ENCODE data around the gene USP38. TPM values are rescaled to one million over a fixed set of nuclear protein-coding genes. Genes with fewer than 3 reads are reported as not detected.
A peak's percentile ranks its signal among the peaks of the same experiment; 100 is the strongest.

USP38 gene
- polyA plus RNA-seq, 3 donors = 7.3 to 19.3 (median 12.4) TPM

GRCh38 chr4:143203577-143203976, 18.9 kb downstream of the USP38 start:
- no CpG with 5 or more reads among the region's 1 CpG for WGBS (ENCODE audit: insufficient coverage)
- no peak overlapping the region for H3K9ac ChIP-seq (ENCODE audit: insufficient read depth, low read length, poor library complexity, severe bottlenecking)
- Mint-ChIP-seq H3K36me3 (peaks cover 75 to 78% of the 10 kb centered on the region in 2 donors), H3K27ac (peak overlapping the region in 1 of 7 donors; percentile 71), H3K4me3 (no peak overlapping the region), H3K4me1 (no peaks in the 10 kb centered on the region), H3K27me3 (ENCODE audit: low read depth in 3 of 3) (no peaks in the 10 kb centered on the region), H3K9me3 (peaks cover 0 to 1% (median 0%) of the 10 kb centered on the region in 7 donors)
- DNase-seq = no peak
- no peak overlapping the region for H3K4me2 ChIP-seq (replicated peaks; ENCODE audit: extremely low read depth, low read length, poor library complexity, severe bottlenecking)
- H3K79me2 ChIP-seq (ENCODE audit: insufficient read depth, low read length) = no peaks in the 10 kb centered on the region
- intact Hi-C loops (cut with micrococcal nuclease) = no loop called here
- no peak overlapping the region for H3K27ac ChIP-seq (ENCODE audit: low read depth in 1 of 2, low read length in 2 of 2)
- no peaks in the 10 kb centered on the region for H3K4me1 ChIP-seq (ENCODE audit: control insufficient read depth in 1 of 2, insufficient read depth in 2 of 2, low read length in 2 of 2)
- TF ChIP-seq, protein P1, sequence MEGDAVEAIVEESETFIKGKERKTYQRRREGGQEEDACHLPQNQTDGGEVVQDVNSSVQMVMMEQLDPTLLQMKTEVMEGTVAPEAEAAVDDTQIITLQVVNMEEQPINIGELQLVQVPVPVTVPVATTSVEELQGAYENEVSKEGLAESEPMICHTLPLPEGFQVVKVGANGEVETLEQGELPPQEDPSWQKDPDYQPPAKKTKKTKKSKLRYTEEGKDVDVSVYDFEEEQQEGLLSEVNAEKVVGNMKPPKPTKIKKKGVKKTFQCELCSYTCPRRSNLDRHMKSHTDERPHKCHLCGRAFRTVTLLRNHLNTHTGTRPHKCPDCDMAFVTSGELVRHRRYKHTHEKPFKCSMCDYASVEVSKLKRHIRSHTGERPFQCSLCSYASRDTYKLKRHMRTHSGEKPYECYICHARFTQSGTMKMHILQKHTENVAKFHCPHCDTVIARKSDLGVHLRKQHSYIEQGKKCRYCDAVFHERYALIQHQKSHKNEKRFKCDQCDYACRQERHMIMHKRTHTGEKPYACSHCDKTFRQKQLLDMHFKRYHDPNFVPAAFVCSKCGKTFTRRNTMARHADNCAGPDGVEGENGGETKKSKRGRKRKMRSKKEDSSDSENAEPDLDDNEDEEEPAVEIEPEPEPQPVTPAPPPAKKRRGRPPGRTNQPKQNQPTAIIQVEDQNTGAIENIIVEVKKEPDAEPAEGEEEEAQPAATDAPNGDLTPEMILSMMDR (IDR thresholded peaks at IDR 0.05) = no peak
- no peaks in the 10 kb centered on the region for H3K9me3 ChIP-seq (replicated peaks in 1 of 2; ENCODE audit: control insufficient read depth in 1 of 2, insufficient read depth in 1 of 2, low read length in 2 of 2)
- no peak overlapping the region for H2AFZ ChIP-seq (ENCODE audit: insufficient read depth, low read depth, low read length, poor library complexity, severe bottlenecking)
- peaks cover 81 to 89% of the 10 kb centered on the region in 2 donors for H3K36me3 ChIP-seq (replicated peaks in 1 of 2; ENCODE audit: control insufficient read depth in 1 of 2, insufficient read depth in 2 of 2, low read length in 2 of 2)
- peaks cover 7% of the 10 kb centered on the region for H4K20me1 ChIP-seq (ENCODE audit: insufficient read depth, low read length)
- no peaks in the 10 kb centered on the region for H3K27me3 ChIP-seq (ENCODE audit: control insufficient read depth in 2 of 2, insufficient read depth in 2 of 2, low read length in 2 of 2)
- H3K4me3 ChIP-seq (replicated peaks in 1 of 3; ENCODE audit: low read depth in 2 of 3, low read length in 3 of 3) = no peak overlapping the region

DNA sequence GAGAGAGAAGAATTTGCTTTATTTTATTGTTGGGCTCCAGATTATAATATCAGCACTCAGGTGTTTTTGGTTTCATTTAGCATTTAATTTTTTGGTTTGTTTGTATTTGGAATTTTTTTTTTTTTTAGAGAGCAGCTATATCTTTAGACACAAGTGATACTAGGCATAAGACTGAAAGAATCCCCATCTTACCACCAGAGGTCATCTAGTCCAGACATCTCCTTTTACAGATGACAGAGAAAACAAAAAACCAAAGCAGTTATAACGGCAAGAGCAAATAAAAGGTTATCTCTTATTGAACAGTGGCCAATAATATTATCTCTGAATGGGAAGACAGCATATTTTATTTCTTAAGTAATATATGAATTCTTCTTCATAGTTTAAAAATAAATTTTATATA, 22.8 kb downstream of the USP38 start:
- Histone ChIP-seq H2AFZ (ENCODE audit: insufficient read depth, low read depth, low read length, poor library complexity, severe bottlenecking) (no peak overlapping the region), H3K9me3 (replicated peaks in 1 of 2; ENCODE audit: control insufficient read depth in 1 of 2, insufficient read depth in 1 of 2, low read length in 2 of 2) (no peaks in the 10 kb centered on the region), H3K27ac (ENCODE audit: low read depth in 1 of 2, low read length in 2 of 2) (no peak overlapping the region), H3K4me1 (ENCODE audit: control insufficient read depth in 1 of 2, insufficient read depth in 2 of 2, low read length in 2 of 2) (peaks cover 0 to 3% of the 10 kb centered on the region in 2 donors), H3K4me3 (replicated peaks in 1 of 3; ENCODE audit: low read depth in 2 of 3, low read length in 3 of 3) (no peak overlapping the region), H3K27me3 (ENCODE audit: control insufficient read depth in 2 of 2, insufficient read depth in 2 of 2, low read length in 2 of 2) (no peaks in the 10 kb centered on the region), H3K9ac (ENCODE audit: insufficient read depth, low read length, poor library complexity, severe bottlenecking) (no peak overlapping the region), H4K20me1 (ENCODE audit: insufficient read depth, low read length) (peaks cover 7% of the 10 kb centered on the region), H3K36me3 (replicated peaks in 1 of 2; ENCODE audit: control insufficient read depth in 1 of 2, insufficient read depth in 2 of 2, low read length in 2 of 2) (peaks cover 72 to 78% of the 10 kb centered on the region in 2 donors), H3K4me2 (replicated peaks; ENCODE audit: extremely low read depth, low read length, poor library complexity, severe bottlenecking) (no peak overlapping the region), H3K79me2 (ENCODE audit: insufficient read depth, low read length) (no peaks in the 10 kb centered on the region)
- DNase-seq = no peak
- peaks cover 0 to 1% (median 0%) of the 10 kb centered on the region in 7 donors for H3K9me3 Mint-ChIP-seq
- TF ChIP-seq, protein P1 (IDR thresholded peaks at IDR 0.05) = no peak
- peaks cover 5% of the 10 kb centered on the region for H3K4me1 Mint-ChIP-seq
- H3K27me3 Mint-ChIP-seq (ENCODE audit: low read depth in 3 of 3) = no peaks in the 10 kb centered on the region
- peak overlapping the region in 2 of 7 donors; percentile 15 to 54 for H3K27ac Mint-ChIP-seq
- intact Hi-C loops (cut with micrococcal nuclease) = no loop called here
- peaks cover 63 to 68% of the 10 kb centered on the region in 2 donors for H3K36me3 Mint-ChIP-seq
- no peak overlapping the region for H3K4me3 Mint-ChIP-seq
- WGBS (ENCODE audit: insufficient coverage) = no CpG with 5 or more reads among the region's 1 CpG

All from CD14-positive monocyte (primary cell).